H9 (cell line): ENCODE data around the gene OSBPL10. TPM values are rescaled to one million over a fixed set of nuclear protein-coding genes. Genes with fewer than 3 reads are reported as not detected.

ENCODE experiments used
- DNase-seq: peaks from one replicate; pipeline ENCODE4 v3.0.0-alpha.2; 2017
- H2AFZ ChIP-seq: one replicate; pipeline ENCODE4 v1.6.1; 2013; ENCODE audit warnings: mild to moderate bottlenecking, low read length, control low read depth, moderate library complexity
- H2AK5ac ChIP-seq: 2 replicates; pipeline ENCODE4 v1.6.1; 2013; ENCODE audit warnings: low read length, control low read depth, mixed read lengths; ENCODE audit not compliant: insufficient read length
- H2BK120ac ChIP-seq: one replicate; pipeline ENCODE4 v1.6.1; 2013; ENCODE audit warnings: low read depth, mild to moderate bottlenecking, low read length, control low read depth, inconsistent platforms; ENCODE audit not compliant: poor library complexity, severe bottlenecking
- H2BK12ac ChIP-seq: 2 replicates; pipeline ENCODE4 v1.6.1; 2013; ENCODE audit warnings: low read length, control low read depth, mixed read lengths, low read depth; ENCODE audit not compliant: insufficient read length
- H2BK15ac ChIP-seq: 2 replicates; pipeline ENCODE4 v1.6.1; 2013; ENCODE audit warnings: low read depth, low read length, control low read depth
- H2BK20ac ChIP-seq: one replicate; pipeline ENCODE4 v1.6.1; 2013; ENCODE audit warnings: low read depth, mild to moderate bottlenecking, low read length, control low read depth, inconsistent platforms; ENCODE audit not compliant: poor library complexity, severe bottlenecking
- H2BK5ac ChIP-seq: 2 replicates; pipeline ENCODE4 v1.6.1; 2013; ENCODE audit warnings: low read length, control low read depth, mixed read lengths; ENCODE audit not compliant: insufficient read length
- H3K14ac ChIP-seq: 2 replicates; pipeline ENCODE4 v1.6.1; 2013; ENCODE audit warnings: low read length, control low read depth; ENCODE audit not compliant: insufficient read depth
- H3K18ac ChIP-seq: 2 replicates; pipeline ENCODE4 v1.6.1; 2013; ENCODE audit warnings: low read depth, mild to moderate bottlenecking, mixed read lengths, low read length, control low read depth; ENCODE audit not compliant: insufficient read length
- H3K23ac ChIP-seq: 2 replicates; pipeline ENCODE4 v1.6.1; 2013; ENCODE audit warnings: low read length, control low read depth, mixed read lengths, low read depth; ENCODE audit not compliant: insufficient read length
- H3K23me2 ChIP-seq: 2 replicates; pipeline ENCODE4 v1.6.1; 2013; ENCODE audit warnings: low read depth, mild to moderate bottlenecking, mixed read lengths, low read length, control low read depth; ENCODE audit not compliant: insufficient read length, poor library complexity, severe bottlenecking
- H3K27ac ChIP-seq: 2 replicates; pipeline ENCODE4 v1.5.1; 2013; ENCODE audit warnings: low read length, control low read depth, mixed read lengths, low read depth; ENCODE audit not compliant: insufficient read length
- H3K27me3 ChIP-seq: 2 replicates; pipeline ENCODE4 v1.6.1; 2013; ENCODE audit warnings: low read length, control low read depth, inconsistent platforms; ENCODE audit not compliant: insufficient read depth
- H3K4ac ChIP-seq: 2 replicates; pipeline ENCODE4 v1.6.1; 2013; ENCODE audit warnings: low read depth, mild to moderate bottlenecking, control low read depth, inconsistent platforms, low read length, moderate library complexity
- H3K4me1 ChIP-seq: 2 replicates; pipeline ENCODE4 v1.6.1; 2013; ENCODE audit warnings: low read length, control low read depth, inconsistent platforms; ENCODE audit not compliant: insufficient read depth
- H3K4me2 ChIP-seq: 2 replicates; pipeline ENCODE4 v1.6.1; 2013; ENCODE audit warnings: low read length, control low read depth, mixed read lengths; ENCODE audit not compliant: insufficient read length, insufficient read depth
- H3K56ac ChIP-seq: 2 replicates; pipeline ENCODE4 v1.6.1; 2013; ENCODE audit warnings: low read depth, mild to moderate bottlenecking, mixed read lengths, low read length, control low read depth; ENCODE audit not compliant: insufficient read length
- H3K79me1 ChIP-seq: 2 replicates; pipeline ENCODE4 v1.6.1; 2013; ENCODE audit warnings: low read depth, mild to moderate bottlenecking, moderate library complexity, low read length, control low read depth, inconsistent platforms; ENCODE audit not compliant: insufficient read depth, poor library complexity, severe bottlenecking
- H3K79me2 ChIP-seq: 2 replicates; pipeline ENCODE4 v1.6.1; 2013; ENCODE audit warnings: low read length, control low read depth, inconsistent platforms; ENCODE audit not compliant: insufficient read depth
- H3K9ac ChIP-seq: 2 replicates; pipeline ENCODE4 v1.6.1; 2013; ENCODE audit warnings: low read length, control low read depth, mixed read lengths; ENCODE audit not compliant: insufficient read length; ENCODE audit errors: extremely low read depth
- H3K9me3 ChIP-seq: one replicate; pipeline ENCODE4 v1.6.1; 2013; ENCODE audit warnings: low read depth, low read length, inconsistent platforms; ENCODE audit not compliant: control insufficient read depth
- H3T11ph ChIP-seq: one replicate; pipeline ENCODE4 v1.6.1; 2013; ENCODE audit warnings: mild to moderate bottlenecking, low read length, control low read depth, inconsistent platforms
- H4K20me1 ChIP-seq: one replicate; pipeline ENCODE4 v1.6.1; 2013; ENCODE audit not compliant: control insufficient read depth, insufficient read length, insufficient read depth
- H4K5ac ChIP-seq: 2 replicates; pipeline ENCODE4 v1.6.1; 2013; ENCODE audit warnings: low read depth, mild to moderate bottlenecking, mixed read lengths, low read length, control low read depth; ENCODE audit not compliant: insufficient read length
- H4K8ac ChIP-seq: replicated peaks from 2 replicates; pipeline ENCODE4 v1.6.1; 2013; ENCODE audit warnings: low read length, control low read depth, mixed read lengths, low read depth; ENCODE audit not compliant: insufficient read length
- H4K91ac ChIP-seq: 2 replicates; pipeline ENCODE4 v1.6.1; 2013; ENCODE audit warnings: low read depth, mild to moderate bottlenecking, moderate library complexity, mixed read lengths, low read length, control low read depth; ENCODE audit not compliant: insufficient read length
- H3K27ac Mint-ChIP-seq, 3 experiments: 2 replicates in 2 of 3; 3 replicates in 1 of 3; pipeline ENCODE4 v1.8.0; 2020 to 2021; ENCODE audit warnings: mixed read lengths in 3 of 3, mild to moderate bottlenecking in 1 of 3, moderate library complexity in 1 of 3
- H3K27me3 Mint-ChIP-seq: 2 replicates; pipeline ENCODE4 v1.8.0; 2021; ENCODE audit warnings: low read depth, mild to moderate bottlenecking, moderate library complexity, mixed read lengths
- H3K36me3 Mint-ChIP-seq, 3 experiments: 2 replicates in 2 of 3; 3 replicates in 1 of 3; pipeline ENCODE4 v1.8.0; 2020 to 2021; ENCODE audit warnings: low read depth in 3 of 3, mixed read lengths in 3 of 3; ENCODE audit not compliant: insufficient read depth in 1 of 3
- H3K4me1 Mint-ChIP-seq, 2 experiments: 2 replicates each; pipeline ENCODE4 v1.8.0; 2020; ENCODE audit warnings: mixed read lengths in 2 of 2
- H3K4me3 Mint-ChIP-seq, 2 experiments: 2 replicates in 1 of 2; 3 replicates in 1 of 2; pipeline ENCODE4 v1.8.0; 2020 to 2021; ENCODE audit warnings: mild to moderate bottlenecking in 2 of 2, mixed read lengths in 2 of 2, moderate library complexity in 1 of 2
- H3K9me3 Mint-ChIP-seq, 2 experiments: 2 replicates in 1 of 2; 3 replicates in 1 of 2; pipeline ENCODE4 v1.8.0; 2020; ENCODE audit warnings: mild to moderate bottlenecking in 2 of 2, mixed read lengths in 2 of 2, moderate library complexity in 1 of 2
- CTCF ChIP-seq: fragments of 200-600 bp; sonication (generic); conservative IDR thresholded peaks from 3 replicates; pipeline ENCODE4 v1.8.0; 2021; ENCODE audit warnings: antibody characterized with exemption, mild to moderate bottlenecking
- WGBS: extraction: QIAGEN DNeasy Blood & Tissue Kit; methylation state at CpG from one replicate; pipeline ENCODE4 v1.1.7; 2013; ENCODE audit warnings: missing lambda C conversion rate, low lambda C conversion rate, mixed read lengths; ENCODE audit not compliant: insufficient read length; ENCODE audit errors: extremely low coverage; 5-methylcytosine and 5-hydroxymethylcytosine counted together
- total RNA-seq: library from RNA; stranded (reverse); gene quantifications from 2 replicates; pipeline ENCODE4 v1.2.1, GENCODE V29; 2021

The OSBPL10 gene
- total RNA-seq, 1 experiment from 2014 or later = 42.7 TPM

GRCh38 chr3:31714495-31715280, 266.4 kb downstream of the OSBPL10 start:
- H3K79me1 ChIP-seq = no peaks in the 10 kb centered on the region
- no peak overlapping the region for H2BK15ac ChIP-seq
- H3K4ac ChIP-seq = no peak overlapping the region
- no peak overlapping the region for H3K4me2 ChIP-seq
- H4K20me1 ChIP-seq = no peaks in the 10 kb centered on the region
- H3K56ac ChIP-seq = no peak overlapping the region
- H3K79me2 ChIP-seq = no peaks in the 10 kb centered on the region; the same call in 1 of the 2 replicates
- no peak overlapping the region for H3K9ac ChIP-seq
- H3K4me3 Mint-ChIP-seq = no peak overlapping the region
- H4K8ac ChIP-seq = no peak overlapping the region
- H3K27ac Mint-ChIP-seq = peak overlapping the region in 1 of 3 experiments; percentile 30; a peak in 2 of 7 replicates
- H3K23me2 ChIP-seq = no peaks in the 10 kb centered on the region
- no peak for TF ChIP-seq CTCF
- DNase-seq = no peak
- H3K18ac ChIP-seq = no peak overlapping the region
- H2BK20ac ChIP-seq = no peak overlapping the region
- H3K14ac ChIP-seq = no peak overlapping the region
- no peaks in the 10 kb centered on the region for H3K4me1 ChIP-seq
- H3K23ac ChIP-seq = no peak overlapping the region
- no peaks in the 10 kb centered on the region for H3K9me3 ChIP-seq
- no CpG with 5 or more reads among the region's 11 CpGs for WGBS
- no peak overlapping the region for H2BK5ac ChIP-seq
- no peak overlapping the region for H3T11ph ChIP-seq
- H3K9me3 Mint-ChIP-seq = peaks cover 6 to 13% of the 10 kb centered on the region in 2 experiments
- H3K27me3 ChIP-seq = no peaks in the 10 kb centered on the region
- no peak overlapping the region for H2BK12ac ChIP-seq
- no peak overlapping the region for H2AFZ ChIP-seq
- H3K27me3 Mint-ChIP-seq = no peaks in the 10 kb centered on the region; the same call in 1 of the 2 replicates
- no peak overlapping the region for H4K5ac ChIP-seq
- H3K4me1 Mint-ChIP-seq = no peaks in the 10 kb centered on the region
- no peak overlapping the region for H4K91ac ChIP-seq
- H2BK120ac ChIP-seq = no peak overlapping the region
- H2AK5ac ChIP-seq = no peak overlapping the region
- H3K27ac ChIP-seq = no peak overlapping the region
- H3K36me3 Mint-ChIP-seq = peaks cover 10 to 23% (median 11%) of the 10 kb centered on the region in 3 experiments
